ENCODE measurements around the gene GPATCH8. TPM values are rescaled to one million over a fixed set of nuclear protein-coding genes. Genes with fewer than 3 reads are reported as not detected.

Gene GPATCH8
- total RNA-seq, 1 experiment from 2014 or later, result 22.7 TPM

DNA sequence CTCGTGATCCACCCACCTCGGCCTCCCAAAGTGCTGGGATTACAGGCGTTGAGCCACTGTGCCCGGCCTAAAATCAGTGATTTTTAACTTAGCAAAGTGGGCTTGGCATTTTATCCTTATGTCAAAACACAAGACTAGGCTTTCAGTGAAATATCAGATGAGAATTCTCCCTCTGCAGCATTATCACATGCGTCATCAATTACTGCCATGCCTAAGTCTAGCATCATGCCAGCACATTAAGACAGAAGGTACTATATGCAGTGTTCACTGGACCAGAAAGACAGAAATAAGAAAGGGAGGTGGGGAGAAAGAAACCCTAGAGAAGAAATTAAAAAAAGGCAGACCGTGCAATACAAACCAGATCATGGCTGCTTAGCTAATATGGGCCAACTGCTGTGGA is 29.8 kb downstream of the GPATCH8 start:
- peaks cover 63% of the 10 kb centered on the region for H3K79me2 ChIP-seq (ENCODE audit: low read length)
- H3K4me2 ChIP-seq (ENCODE audit: low read length), result no peak overlapping the region
- H3K9me2 ChIP-seq (replicated peaks; ENCODE audit: low read length), result no peaks in the 10 kb centered on the region
- CTCF ChIA-PET, result no interaction called here
- H3K27ac ChIP-seq (ENCODE audit: low read length), result no peak overlapping the region
- no peak overlapping the region for H3K4me3 ChIP-seq (ENCODE audit: low read length)
- no peak for DNase-seq
- no peak for ATAC-seq
- H3K36me3 ChIP-seq (ENCODE audit: low read depth, low read length), result peaks cover 8% of the 10 kb centered on the region; the same call in 1 of the 2 replicates
- no peak overlapping the region for H3K9ac ChIP-seq (ENCODE audit: low read length)
- no peaks in the 10 kb centered on the region for H3F3A ChIP-seq (ENCODE audit: low read length, unreplicated experiment)
- intact Hi-C loops (cut with micrococcal nuclease), result no loop called here
- no peaks in the 10 kb centered on the region for H3K4me1 ChIP-seq (ENCODE audit: insufficient read depth, low read length)
- H3K9me3 ChIP-seq (ENCODE audit: low read length), result no peaks in the 10 kb centered on the region
- 0 out of 2 replicates have a peak, but pooled peaks cover 3% of the 10 kb centered on the region for H4K20me1 ChIP-seq (ENCODE audit: low read length)
- POLR2A ChIA-PET (ENCODE audit: unreplicated experiment), result no interaction called here
- BruUV-seq (replicated peaks), result no TSS peak
- no peak overlapping the region for H2AFZ ChIP-seq (ENCODE audit: low read length)
- no peaks in the 10 kb centered on the region for H3K27me3 ChIP-seq (ENCODE audit: low read length)
- TF ChIP-seq EZH2phosphoT487 (IDR thresholded peaks at IDR 0.05; ENCODE audit: borderline replicate concordance, low read length), result no peak

DNA sequence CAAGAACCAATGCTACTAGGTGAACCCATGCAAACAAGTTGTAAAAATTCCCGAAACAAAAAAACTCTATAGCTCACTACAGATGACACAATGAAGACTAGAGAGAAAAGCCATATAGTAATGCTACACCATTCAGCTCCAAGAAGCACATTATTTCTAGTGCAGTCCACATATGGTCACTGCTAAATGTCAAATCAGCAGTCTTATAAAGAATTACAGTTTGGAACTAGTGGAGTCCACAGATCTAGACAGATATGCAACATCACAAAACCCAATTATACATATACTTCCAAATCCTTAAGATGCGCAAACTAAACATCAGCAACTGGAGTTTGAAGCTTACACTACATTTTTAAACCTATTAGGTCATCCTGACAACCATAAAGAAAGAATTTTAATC is 33.5 kb downstream of the GPATCH8 start:
- Histone ChIP-seq H3K9me2 (replicated peaks; ENCODE audit: low read length) (no peaks in the 10 kb centered on the region), H3K27ac (ENCODE audit: low read length) (no peak overlapping the region), H3K79me2 (ENCODE audit: low read length) (peaks cover 63% of the 10 kb centered on the region), H2AFZ (ENCODE audit: low read length) (no peak overlapping the region), H3K4me3 (ENCODE audit: low read length) (no peak overlapping the region), H3K4me2 (ENCODE audit: low read length) (no peak overlapping the region), H3K9me3 (ENCODE audit: low read length) (no peaks in the 10 kb centered on the region), H4K20me1 (ENCODE audit: low read length) (no peaks in the 10 kb centered on the region), H3K4me1 (ENCODE audit: insufficient read depth, low read length) (no peaks in the 10 kb centered on the region), H3F3A (ENCODE audit: low read length, unreplicated experiment) (no peaks in the 10 kb centered on the region), H3K9ac (ENCODE audit: low read length) (no peak overlapping the region), H3K36me3 (ENCODE audit: low read depth, low read length) (peaks cover 13% of the 10 kb centered on the region; the same call in 1 of the 2 replicates), H3K27me3 (ENCODE audit: low read length) (no peaks in the 10 kb centered on the region)
- ChIA-PET POLR2A (ENCODE audit: unreplicated experiment) (interaction anchor here (0.7 kb wide), 1 partner anchor 38 kb away, joined by 3 read pairs; no protein-coding TSS in a partner anchor), CTCF (no interaction called here)
- intact Hi-C loops (cut with micrococcal nuclease), result no loop called here
- no peak for DNase-seq
- ATAC-seq, result no peak
- BruUV-seq (replicated peaks), result no TSS peak
- no peak for TF ChIP-seq EZH2phosphoT487 (IDR thresholded peaks at IDR 0.05; ENCODE audit: borderline replicate concordance, low read length)
- TF ChIP-seq, protein P1, sequence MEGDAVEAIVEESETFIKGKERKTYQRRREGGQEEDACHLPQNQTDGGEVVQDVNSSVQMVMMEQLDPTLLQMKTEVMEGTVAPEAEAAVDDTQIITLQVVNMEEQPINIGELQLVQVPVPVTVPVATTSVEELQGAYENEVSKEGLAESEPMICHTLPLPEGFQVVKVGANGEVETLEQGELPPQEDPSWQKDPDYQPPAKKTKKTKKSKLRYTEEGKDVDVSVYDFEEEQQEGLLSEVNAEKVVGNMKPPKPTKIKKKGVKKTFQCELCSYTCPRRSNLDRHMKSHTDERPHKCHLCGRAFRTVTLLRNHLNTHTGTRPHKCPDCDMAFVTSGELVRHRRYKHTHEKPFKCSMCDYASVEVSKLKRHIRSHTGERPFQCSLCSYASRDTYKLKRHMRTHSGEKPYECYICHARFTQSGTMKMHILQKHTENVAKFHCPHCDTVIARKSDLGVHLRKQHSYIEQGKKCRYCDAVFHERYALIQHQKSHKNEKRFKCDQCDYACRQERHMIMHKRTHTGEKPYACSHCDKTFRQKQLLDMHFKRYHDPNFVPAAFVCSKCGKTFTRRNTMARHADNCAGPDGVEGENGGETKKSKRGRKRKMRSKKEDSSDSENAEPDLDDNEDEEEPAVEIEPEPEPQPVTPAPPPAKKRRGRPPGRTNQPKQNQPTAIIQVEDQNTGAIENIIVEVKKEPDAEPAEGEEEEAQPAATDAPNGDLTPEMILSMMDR (conservative IDR thresholded peaks at IDR 0.05; ENCODE audit: low read depth, low read length), result no peak
- no peak for TF ChIP-seq EZH2 (IDR thresholded peaks at IDR 0.05; ENCODE audit: low read length, unreplicated experiment)

DNA sequence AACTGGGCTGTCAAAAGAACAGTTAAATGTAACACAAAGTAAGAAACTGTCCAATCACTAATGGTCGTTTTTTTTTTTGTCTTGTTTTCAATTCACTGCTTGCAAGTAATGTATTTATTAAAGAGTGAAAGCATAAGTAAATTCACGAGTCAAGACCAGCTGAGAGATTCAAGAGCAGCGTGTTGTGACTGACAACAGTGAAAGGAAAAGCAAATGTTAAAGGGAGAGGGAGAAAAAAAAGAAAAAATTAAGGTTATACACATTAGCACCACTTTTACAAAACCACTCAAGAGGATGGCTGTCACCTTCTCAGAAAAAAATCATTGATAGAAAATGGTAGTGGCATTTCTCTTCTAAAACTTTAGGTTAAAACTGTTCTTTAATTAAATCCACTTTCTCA is 36.1 kb downstream of the GPATCH8 start:
- Histone ChIP-seq H3K9ac (ENCODE audit: low read length) (no peak overlapping the region), H3F3A (ENCODE audit: low read length, unreplicated experiment) (no peaks in the 10 kb centered on the region), H4K20me1 (ENCODE audit: low read length) (0 out of 2 replicates have a peak, but pooled peaks cover 4% of the 10 kb centered on the region), H3K9me3 (ENCODE audit: low read length) (no peaks in the 10 kb centered on the region), H3K4me1 (ENCODE audit: insufficient read depth, low read length) (no peaks in the 10 kb centered on the region), H3K36me3 (ENCODE audit: low read depth, low read length) (peaks cover 9% of the 10 kb centered on the region; the same call in 1 of the 2 replicates), H3K9me2 (replicated peaks; ENCODE audit: low read length) (no peaks in the 10 kb centered on the region), H3K79me2 (ENCODE audit: low read length) (peaks cover 59% of the 10 kb centered on the region), H3K4me3 (ENCODE audit: low read length) (no peak overlapping the region), H3K27ac (ENCODE audit: low read length) (no peak overlapping the region), H2AFZ (ENCODE audit: low read length) (no peak overlapping the region), H3K4me2 (ENCODE audit: low read length) (no peak overlapping the region), H3K27me3 (ENCODE audit: low read length) (no peaks in the 10 kb centered on the region)
- BruUV-seq (replicated peaks), result no TSS peak
- ATAC-seq, result no peak
- ChIA-PET POLR2A (ENCODE audit: unreplicated experiment) (no interaction called here), CTCF (no interaction called here)
- intact Hi-C loops (cut with micrococcal nuclease), result no loop called here
- DNase-seq, result no peak
- TF ChIP-seq EZH2phosphoT487 (IDR thresholded peaks at IDR 0.05; ENCODE audit: borderline replicate concordance, low read length), result no peak
- TF ChIP-seq, protein P1 (conservative IDR thresholded peaks at IDR 0.05; ENCODE audit: low read depth, low read length), result no peak
- no peak for TF ChIP-seq EZH2 (IDR thresholded peaks at IDR 0.05; ENCODE audit: low read length, unreplicated experiment)

All from PC-3 (cell line).